ENCODE results near the gene CENPQ. TPM values are rescaled to one million over a fixed set of nuclear protein-coding genes. Genes with fewer than 3 reads are reported as not detected.
A peak's percentile ranks its signal among the peaks of the same experiment; 100 is the strongest.

The CENPQ gene
- total and polyA plus RNA-seq, 2 of the 13 experiments (the other 11 are each of a cell fraction or from before 2014, with no cell fraction given) = 9.1 to 20.1 TPM

DNA sequence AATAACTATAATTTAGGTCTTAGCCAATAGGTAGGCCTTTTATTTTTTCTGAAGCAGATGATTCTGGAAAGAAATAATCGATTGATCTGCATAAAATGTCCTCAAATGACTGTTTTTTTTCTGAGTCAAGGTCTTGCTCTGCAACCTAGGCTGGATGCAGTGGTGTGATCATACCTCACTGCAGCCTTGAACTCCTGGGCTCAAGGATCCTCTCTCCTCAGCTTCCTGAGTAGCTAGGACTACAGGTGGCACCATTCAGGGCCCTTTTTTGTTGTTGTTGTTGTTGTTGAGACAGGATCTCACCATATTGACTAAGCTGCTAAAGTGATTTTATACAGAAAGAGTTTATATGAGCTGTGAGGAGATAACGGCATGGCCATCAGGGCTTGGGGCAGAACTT, 54.7 kb downstream of the CENPQ start (continued):
- TF ChIP-seq, protein P1, sequence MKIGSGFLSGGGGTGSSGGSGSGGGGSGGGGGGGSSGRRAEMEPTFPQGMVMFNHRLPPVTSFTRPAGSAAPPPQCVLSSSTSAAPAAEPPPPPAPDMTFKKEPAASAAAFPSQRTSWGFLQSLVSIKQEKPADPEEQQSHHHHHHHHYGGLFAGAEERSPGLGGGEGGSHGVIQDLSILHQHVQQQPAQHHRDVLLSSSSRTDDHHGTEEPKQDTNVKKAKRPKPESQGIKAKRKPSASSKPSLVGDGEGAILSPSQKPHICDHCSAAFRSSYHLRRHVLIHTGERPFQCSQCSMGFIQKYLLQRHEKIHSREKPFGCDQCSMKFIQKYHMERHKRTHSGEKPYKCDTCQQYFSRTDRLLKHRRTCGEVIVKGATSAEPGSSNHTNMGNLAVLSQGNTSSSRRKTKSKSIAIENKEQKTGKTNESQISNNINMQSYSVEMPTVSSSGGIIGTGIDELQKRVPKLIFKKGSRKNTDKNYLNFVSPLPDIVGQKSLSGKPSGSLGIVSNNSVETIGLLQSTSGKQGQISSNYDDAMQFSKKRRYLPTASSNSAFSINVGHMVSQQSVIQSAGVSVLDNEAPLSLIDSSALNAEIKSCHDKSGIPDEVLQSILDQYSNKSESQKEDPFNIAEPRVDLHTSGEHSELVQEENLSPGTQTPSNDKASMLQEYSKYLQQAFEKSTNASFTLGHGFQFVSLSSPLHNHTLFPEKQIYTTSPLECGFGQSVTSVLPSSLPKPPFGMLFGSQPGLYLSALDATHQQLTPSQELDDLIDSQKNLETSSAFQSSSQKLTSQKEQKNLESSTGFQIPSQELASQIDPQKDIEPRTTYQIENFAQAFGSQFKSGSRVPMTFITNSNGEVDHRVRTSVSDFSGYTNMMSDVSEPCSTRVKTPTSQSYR (CRISPR knock-in tag; IDR thresholded peaks at IDR 0.05; ENCODE audit: borderline replicate concordance) = no peak
- TF ChIP-seq, protein P2, sequence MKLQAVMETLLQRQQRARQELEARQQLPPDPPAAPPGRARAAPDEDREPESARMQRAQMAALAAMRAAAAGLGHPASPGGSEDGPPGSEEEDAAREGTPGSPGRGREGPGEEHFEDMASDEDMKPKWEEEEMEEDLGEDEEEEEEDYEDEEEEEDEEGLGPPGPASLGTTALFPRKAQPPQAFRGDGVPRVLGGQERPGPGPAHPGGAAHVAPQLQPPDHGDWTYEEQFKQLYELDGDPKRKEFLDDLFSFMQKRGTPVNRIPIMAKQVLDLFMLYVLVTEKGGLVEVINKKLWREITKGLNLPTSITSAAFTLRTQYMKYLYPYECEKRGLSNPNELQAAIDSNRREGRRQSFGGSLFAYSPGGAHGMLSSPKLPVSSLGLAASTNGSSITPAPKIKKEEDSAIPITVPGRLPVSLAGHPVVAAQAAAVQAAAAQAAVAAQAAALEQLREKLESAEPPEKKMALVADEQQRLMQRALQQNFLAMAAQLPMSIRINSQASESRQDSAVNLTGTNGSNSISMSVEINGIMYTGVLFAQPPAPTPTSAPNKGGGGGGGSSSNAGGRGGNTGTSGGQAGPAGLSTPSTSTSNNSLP (IDR thresholded peaks at IDR 0.05; ENCODE audit: low read depth, low read length) = 0 out of 2 replicates have a peak, but pooled peaks have one; percentile 41
- TF ChIP-seq NCOA2 (CRISPR knock-in tag; IDR thresholded peaks at IDR 0.05) (peak; percentile 67; the same call in 1 of the 2 replicates), GATA4 (IDR thresholded peaks at IDR 0.05; ENCODE audit: borderline replicate concordance, low read depth) (no peak), ZNF775 (CRISPR knock-in tag; IDR thresholded peaks at IDR 0.05; ENCODE audit: borderline replicate concordance) (no peak), BHLHE40 (IDR thresholded peaks at IDR 0.05; ENCODE audit: low read length) (no peak), NRL (CRISPR knock-in tag; IDR thresholded peaks at IDR 0.05; ENCODE audit: borderline replicate concordance) (no peak), HOXD1 (CRISPR knock-in tag; IDR thresholded peaks at IDR 0.05) (no peak), SALL1 (CRISPR knock-in tag; IDR thresholded peaks at IDR 0.05) (peak; percentile 67), MEIS2 (CRISPR knock-in tag; IDR thresholded peaks at IDR 0.05) (no peak), ZIK1 (CRISPR knock-in tag; IDR thresholded peaks at IDR 0.05; ENCODE audit: borderline replicate concordance, low read depth) (no peak), PRMT3 (CRISPR knock-in tag; IDR thresholded peaks at IDR 0.05; ENCODE audit: borderline replicate concordance, low read depth) (no peak), FOXK1 (CRISPR knock-in tag; IDR thresholded peaks at IDR 0.05; ENCODE audit: borderline replicate concordance, low read depth) (no peak), CEBPG (CRISPR knock-in tag; IDR thresholded peaks at IDR 0.05) (no peak), MZF1 (CRISPR knock-in tag; IDR thresholded peaks at IDR 0.05; ENCODE audit: borderline replicate concordance) (no peak), ZMYM3 (CRISPR knock-in tag; IDR thresholded peaks at IDR 0.05) (no peak), ZNF749 (CRISPR knock-in tag; IDR thresholded peaks at IDR 0.05; ENCODE audit: borderline replicate concordance) (no peak)
- TF ChIP-seq, protein P3, sequence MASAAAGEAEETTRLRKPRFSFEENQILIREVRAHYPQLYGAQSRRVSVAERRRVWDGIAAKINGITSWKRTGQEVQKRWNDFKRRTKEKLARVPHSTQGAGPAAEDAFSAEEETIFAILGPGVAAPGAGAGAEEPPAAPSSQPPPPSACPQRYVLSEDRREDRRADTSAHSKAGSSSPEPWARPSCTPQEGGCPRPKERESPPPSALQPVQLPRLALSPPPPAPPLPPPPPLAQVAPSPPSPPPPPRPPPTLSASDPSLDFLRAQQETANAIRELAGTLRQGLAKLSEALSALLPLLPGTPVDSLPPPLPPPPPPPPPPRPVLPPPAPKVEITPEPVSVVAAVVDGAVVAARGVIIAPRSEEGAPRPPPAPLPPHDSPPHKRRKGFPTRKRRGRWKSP (CRISPR knock-in tag; IDR thresholded peaks at IDR 0.05) = no peak
- TF ChIP-seq, protein P4, sequence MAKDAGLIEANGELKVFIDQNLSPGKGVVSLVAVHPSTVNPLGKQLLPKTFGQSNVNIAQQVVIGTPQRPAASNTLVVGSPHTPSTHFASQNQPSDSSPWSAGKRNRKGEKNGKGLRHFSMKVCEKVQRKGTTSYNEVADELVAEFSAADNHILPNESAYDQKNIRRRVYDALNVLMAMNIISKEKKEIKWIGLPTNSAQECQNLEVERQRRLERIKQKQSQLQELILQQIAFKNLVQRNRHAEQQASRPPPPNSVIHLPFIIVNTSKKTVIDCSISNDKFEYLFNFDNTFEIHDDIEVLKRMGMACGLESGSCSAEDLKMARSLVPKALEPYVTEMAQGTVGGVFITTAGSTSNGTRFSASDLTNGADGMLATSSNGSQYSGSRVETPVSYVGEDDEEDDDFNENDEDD (CRISPR knock-in tag; IDR thresholded peaks at IDR 0.05; ENCODE audit: borderline replicate concordance) = no peak
- TF ChIP-seq, protein P5, sequence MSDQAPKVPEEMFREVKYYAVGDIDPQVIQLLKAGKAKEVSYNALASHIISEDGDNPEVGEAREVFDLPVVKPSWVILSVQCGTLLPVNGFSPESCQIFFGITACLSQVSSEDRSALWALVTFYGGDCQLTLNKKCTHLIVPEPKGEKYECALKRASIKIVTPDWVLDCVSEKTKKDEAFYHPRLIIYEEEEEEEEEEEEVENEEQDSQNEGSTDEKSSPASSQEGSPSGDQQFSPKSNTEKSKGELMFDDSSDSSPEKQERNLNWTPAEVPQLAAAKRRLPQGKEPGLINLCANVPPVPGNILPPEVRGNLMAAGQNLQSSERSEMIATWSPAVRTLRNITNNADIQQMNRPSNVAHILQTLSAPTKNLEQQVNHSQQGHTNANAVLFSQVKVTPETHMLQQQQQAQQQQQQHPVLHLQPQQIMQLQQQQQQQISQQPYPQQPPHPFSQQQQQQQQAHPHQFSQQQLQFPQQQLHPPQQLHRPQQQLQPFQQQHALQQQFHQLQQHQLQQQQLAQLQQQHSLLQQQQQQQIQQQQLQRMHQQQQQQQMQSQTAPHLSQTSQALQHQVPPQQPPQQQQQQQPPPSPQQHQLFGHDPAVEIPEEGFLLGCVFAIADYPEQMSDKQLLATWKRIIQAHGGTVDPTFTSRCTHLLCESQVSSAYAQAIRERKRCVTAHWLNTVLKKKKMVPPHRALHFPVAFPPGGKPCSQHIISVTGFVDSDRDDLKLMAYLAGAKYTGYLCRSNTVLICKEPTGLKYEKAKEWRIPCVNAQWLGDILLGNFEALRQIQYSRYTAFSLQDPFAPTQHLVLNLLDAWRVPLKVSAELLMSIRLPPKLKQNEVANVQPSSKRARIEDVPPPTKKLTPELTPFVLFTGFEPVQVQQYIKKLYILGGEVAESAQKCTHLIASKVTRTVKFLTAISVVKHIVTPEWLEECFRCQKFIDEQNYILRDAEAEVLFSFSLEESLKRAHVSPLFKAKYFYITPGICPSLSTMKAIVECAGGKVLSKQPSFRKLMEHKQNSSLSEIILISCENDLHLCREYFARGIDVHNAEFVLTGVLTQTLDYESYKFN (CRISPR knock-in tag; conservative IDR thresholded peaks at IDR 0.05) = peak; percentile 55; the same call in 1 of the 2 replicates
